GM18505 (cell line): ENCODE measurements around the gene NTN4.
"Not testable (repeated sequence)": the region's sequence is repeated elsewhere in the genome, so short reads cannot be mapped to it uniquely, and the experiment has no call there.

Source experiments
- ATAC-seq: cut with Tn5 transposase; IDR thresholded peaks from one replicate; pipeline ENCODE4 v1.9.1; 2021; ENCODE audit not compliant: unreplicated experiment
- POLR2A ChIP-seq: IDR thresholded peaks from 4 replicates; pipeline ENCODE4 v1.6.1; 2011; ENCODE audit warnings: borderline replicate concordance; ENCODE audit not compliant: insufficient read depth, insufficient read length; ENCODE audit errors: extremely low read depth

Gene NTN4

DNA sequence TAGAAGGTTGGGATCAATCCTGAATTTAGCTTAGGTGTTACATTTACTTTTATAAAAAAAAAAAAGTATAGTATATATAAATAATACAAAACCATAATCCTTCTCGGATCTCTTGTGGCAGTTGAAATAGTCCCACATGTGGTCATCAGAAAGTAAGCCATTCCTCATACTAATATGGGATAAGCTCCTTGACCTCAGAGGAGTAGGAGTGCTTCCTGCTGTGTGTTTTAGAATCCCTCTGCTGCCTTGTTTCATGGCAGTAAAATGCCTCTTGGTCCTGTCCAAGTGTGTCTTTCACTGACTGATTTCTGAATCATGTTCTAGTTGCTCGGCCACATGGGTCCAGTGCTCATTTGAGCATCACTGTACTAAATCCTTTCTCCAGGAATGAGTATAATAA, 117.0 kb downstream of the NTN4 start:
- ATAC-seq, result no peak
- no peak for TF ChIP-seq POLR2A

GRCh38 chr12:95672166-95672565, 118.4 kb downstream of the NTN4 start:
- ATAC-seq, result no peak
- TF ChIP-seq POLR2A, result no peak

GRCh38 chr12:95671265-95671664, 119.3 kb downstream of the NTN4 start:
- ATAC-seq, result no peak
- TF ChIP-seq POLR2A, result no peak

- no peak for ATAC-seq
- no peak for TF ChIP-seq POLR2A
These were observed 127.0 kb downstream of the NTN4 start for GRCh38 chr12:95663525-95663924.

DNA sequence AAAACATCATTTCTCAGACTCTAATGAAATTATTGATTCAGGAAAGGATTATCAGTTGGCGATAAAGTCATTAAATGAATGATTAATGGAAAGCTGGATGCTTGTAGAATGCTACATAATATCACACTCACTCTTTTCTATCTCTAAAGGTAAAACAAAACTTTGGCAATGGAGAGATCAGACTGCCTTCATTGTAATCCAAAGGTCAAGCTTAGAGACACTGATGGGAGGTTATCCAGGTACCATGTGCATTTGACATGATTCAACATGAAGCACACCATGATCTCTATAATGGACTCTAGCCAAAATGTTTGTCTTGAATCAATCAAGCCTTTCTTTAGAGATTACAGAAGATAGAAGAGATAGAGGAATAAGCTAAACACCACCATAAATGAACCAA, 129.2 kb downstream of the NTN4 start:
- no peak for ATAC-seq
- no peak for TF ChIP-seq POLR2A

DNA sequence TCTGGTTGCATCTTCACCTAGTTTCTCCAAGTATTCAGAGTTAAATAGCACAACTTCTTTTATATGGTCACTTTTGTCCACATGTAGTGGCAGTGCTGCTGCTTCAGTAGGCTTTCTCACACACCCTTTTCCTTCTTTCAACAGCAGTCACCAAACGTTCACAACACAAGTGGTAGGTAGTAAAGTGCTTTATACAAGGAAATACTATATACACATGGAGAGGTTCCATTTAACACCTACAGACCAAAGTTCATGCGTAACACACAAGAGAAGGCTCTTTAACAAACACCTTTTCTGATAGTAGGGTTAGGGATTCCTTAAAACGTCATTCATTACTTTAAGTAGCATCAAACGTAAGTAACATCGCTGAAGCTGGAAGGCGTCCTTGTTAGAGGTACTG, 132.2 kb downstream of the NTN4 start:
- TF ChIP-seq POLR2A, result no peak
- no peak for ATAC-seq

GRCh38 chr12:95654665-95655064, 135.9 kb downstream of the NTN4 start:
- not testable (repeated sequence) for ATAC-seq

DNA sequence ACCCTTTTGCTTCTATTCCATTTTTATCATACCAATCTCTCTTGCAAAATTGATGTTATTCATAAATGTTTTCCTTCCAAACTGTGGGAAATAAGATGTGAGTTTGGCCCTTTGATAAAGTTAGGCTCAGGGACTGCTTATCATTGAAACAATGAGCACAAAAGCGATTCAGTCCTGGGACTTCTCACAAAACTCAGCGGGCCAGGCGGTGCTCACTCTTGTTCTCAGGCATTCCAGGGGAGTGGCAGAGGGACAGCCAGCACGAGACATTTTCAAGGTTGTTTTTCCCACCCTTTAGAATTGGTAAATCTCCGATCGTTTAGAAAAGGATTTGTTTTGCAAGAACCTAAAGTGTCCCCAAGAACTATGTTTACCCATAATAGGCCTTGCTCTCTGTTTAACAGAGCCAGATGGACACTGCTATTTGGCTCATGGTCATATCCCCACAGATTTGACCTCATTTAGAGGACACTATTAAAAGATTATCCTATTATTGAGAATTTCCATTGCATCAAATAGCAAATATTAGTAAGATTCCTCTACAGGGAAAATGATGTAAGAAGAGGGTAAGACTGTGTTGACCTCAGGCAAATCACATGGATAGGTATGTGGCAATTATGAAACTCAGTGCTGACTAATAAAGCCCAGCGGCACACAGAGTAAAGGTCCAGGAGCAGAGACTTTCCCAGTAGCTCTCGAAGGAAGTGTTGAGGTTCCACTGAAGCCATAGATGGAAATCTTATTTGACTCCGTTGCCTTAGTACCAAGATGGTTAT, 136.6 kb downstream of the NTN4 start:
- TF ChIP-seq POLR2A, result no peak
- no peak for ATAC-seq

DNA sequence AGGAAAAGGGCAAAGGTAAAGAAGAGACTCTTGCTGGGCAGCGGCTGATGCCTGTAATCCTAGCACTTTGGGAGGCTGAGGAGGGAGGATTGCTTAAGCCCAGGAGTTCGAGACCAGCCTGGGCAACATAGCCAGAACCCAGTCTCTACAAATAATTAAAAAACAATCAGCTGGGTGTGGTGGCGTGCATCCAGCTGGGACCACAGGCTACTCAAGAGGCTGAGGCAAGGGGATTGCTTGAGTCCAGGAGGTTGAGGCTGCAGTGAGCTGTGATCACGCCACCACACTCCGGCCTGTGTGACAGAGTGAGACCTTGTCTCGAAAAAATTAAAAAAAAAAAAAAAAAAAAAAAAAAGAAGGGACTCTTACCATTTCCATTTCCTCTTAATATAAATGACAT, 138.9 kb downstream of the NTN4 start:
- TF ChIP-seq POLR2A, result no peak
- ATAC-seq, result no peak

DNA sequence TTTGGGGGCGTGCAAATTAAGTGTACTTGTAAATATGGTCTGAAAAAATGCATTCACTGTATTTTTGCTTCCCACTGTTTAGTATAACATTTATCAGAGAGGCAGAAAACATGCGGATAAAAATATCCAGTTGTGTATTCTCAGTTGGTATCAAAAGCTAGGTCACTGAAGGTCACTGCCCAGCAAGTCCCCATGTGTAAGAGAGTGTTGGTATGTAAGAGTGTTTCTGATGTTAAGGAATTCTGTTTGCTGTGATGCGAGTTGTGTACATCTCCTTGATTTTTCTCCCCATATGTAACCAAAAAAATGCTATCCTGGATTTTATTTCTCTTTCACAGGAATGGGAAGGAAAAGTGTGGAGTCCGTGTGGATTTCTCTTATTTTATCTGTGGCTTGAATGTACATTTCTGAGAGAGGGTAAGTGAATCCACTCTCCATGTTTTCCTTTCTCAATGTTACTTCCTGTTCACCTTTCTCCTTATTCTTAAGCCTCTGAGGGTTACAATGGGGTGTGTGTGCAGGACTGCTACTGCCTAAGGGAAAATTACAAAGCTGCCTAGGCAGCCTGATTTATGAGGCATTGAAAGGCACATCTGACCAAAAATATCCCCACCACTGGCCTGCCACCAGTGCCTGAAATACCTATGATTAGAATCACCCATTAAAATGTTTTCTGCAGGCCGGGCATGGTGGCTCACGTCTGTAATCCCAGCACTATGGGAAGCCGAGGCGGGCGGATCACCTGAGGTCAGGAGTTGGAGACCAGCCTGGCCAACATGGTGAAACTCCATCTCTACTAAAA, 141.4 kb downstream of the NTN4 start:
- TF ChIP-seq POLR2A, result no peak
- ATAC-seq, result no peak

DNA sequence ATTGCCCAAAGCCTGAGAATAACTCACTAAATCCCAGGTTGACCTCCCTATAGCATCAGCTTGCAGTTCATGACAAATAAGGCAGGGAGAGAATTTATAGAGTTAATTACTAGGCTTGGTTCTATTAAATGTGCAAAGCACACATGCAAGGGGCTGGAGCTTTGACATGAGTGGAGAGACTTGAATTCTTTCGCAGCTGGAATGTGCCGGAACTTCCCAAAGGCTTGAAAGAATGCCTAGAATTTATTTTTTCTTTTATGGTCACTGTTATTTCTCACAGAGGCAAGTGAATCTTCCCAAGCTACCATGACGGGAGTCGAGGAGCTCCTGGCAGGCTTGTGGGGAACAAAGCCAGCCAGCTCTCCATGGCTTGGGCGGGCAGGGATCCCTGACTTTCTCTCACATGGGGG, 143.8 kb downstream of the NTN4 start:
- no peak for ATAC-seq
- TF ChIP-seq POLR2A, result no peak

GRCh38 chr12:95643256-95643655, 147.3 kb downstream of the NTN4 start:
- no peak for ATAC-seq
- no peak for TF ChIP-seq POLR2A

DNA sequence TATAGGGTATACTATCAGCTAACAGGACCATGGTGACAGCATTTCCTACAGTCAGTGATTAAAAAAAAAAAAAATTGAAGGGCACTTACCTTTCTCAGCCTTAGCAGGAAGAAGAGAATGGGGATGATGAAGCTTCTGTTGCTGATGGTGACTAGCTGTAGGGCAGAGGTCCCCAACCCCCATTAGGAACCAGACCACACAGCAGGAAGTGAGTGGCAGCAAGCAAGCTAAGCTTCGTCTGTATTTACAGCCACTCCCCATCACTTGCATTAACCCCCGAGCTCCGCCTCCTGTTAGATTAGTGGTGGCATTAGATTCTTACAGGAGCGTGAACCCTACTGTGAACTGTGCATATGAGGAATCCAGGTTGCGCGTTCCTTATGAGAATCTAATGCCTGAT, 148.0 kb downstream of the NTN4 start:
- no peak for ATAC-seq
- no peak for TF ChIP-seq POLR2A

GRCh38 chr12:95641299-95641952, 149.1 kb downstream of the NTN4 start:
- TF ChIP-seq POLR2A, result no peak
- ATAC-seq, result no peak
